Panc1 (cell line): Measurements from ENCODE around the gene IGFBP6. TPM values are rescaled to one million over a fixed set of nuclear protein-coding genes. Genes with fewer than 3 reads are reported as not detected.

Experiments
- ATAC-seq: fragments of 200-7000 bp; cut with Tn5 transposase; 2 replicates; pipeline ENCODE4 v1.9.1; 2020; ENCODE audit warnings: mild to moderate bottlenecking, moderate library complexity
- BruUV-seq: library from RNA; stranded (reverse); fragments of 400-500 nt; replicated peaks from 2 replicates; lab custom pipeline; 2021; lab: Mats Ljungman, UMichigan
- CTCF ChIA-PET: fragments of 300-600 bp; sonication (Branson Sonifier 250); formaldehyde crosslinking; loops from one replicate; lab custom pipeline; 2022; ENCODE audit warnings: antibody characterized with exemption; lab: Charles Lee
- POLR2A ChIA-PET: fragments of 300-600 bp; sonication (Branson Sonifier 250); formaldehyde crosslinking; loops from one replicate; lab custom pipeline; 2022; ENCODE audit warnings: antibody characterized with exemption; lab: Charles Lee
- DNase-seq: peaks from one replicate; pipeline ENCODE4 v3.0.0-alpha.2; 2010; ENCODE audit warnings: low read depth, low spot score
- H3K27ac ChIP-seq: 2 replicates; pipeline ENCODE4 v1.5.1; 2011; ENCODE audit warnings: mild to moderate bottlenecking, low read length, inconsistent platforms
- H3K27me3 ChIP-seq: fragments of 200-500 bp; sonication (Bioruptor generic); 2 replicates; pipeline ENCODE4 v1.6.0; 2014; ENCODE audit warnings: low read length, inconsistent platforms; ENCODE audit not compliant: control insufficient read depth, insufficient read depth
- H3K36me3 ChIP-seq: fragments of 200-500 bp; sonication (Bioruptor generic); 2 replicates; pipeline ENCODE4 v1.5.1; 2014; ENCODE audit warnings: inconsistent platforms, mild to moderate bottlenecking, low read length, moderate library complexity; ENCODE audit not compliant: control insufficient read depth, insufficient read depth
- H3K4me1 ChIP-seq: 2 replicates; pipeline ENCODE4 v1.5.1; 2011; ENCODE audit warnings: inconsistent platforms, mild to moderate bottlenecking, low read length, moderate library complexity; ENCODE audit not compliant: control insufficient read depth, insufficient read depth
- H3K4me3 ChIP-seq, 2 experiments: 2 replicates each; pipeline ENCODE4 v1.5.1; 2011 to 2012; ENCODE audit warnings: low read depth in 2 of 2, low read length in 2 of 2, mild to moderate bottlenecking in 2 of 2, inconsistent platforms in 1 of 2, moderate library complexity in 1 of 2
- H3K9me3 ChIP-seq: fragments of 200-500 bp; sonication (Bioruptor generic); 2 replicates; pipeline ENCODE4 v1.5.1; 2014; ENCODE audit warnings: low read depth, mild to moderate bottlenecking, inconsistent platforms, low read length, moderate library complexity; ENCODE audit not compliant: control insufficient read depth, insufficient read depth
- POLR2AphosphoS5 ChIP-seq: IDR thresholded peaks from 2 replicates; pipeline ENCODE4 v1.6.1; 2012; ENCODE audit warnings: mild to moderate bottlenecking, low read depth, low read length, moderate library complexity
- REST ChIP-seq, 2 experiments: IDR thresholded peaks; 2 replicates each; pipeline ENCODE4 v1.6.1; 2011 to 2012; ENCODE audit warnings: low read depth in 2 of 2, control low read depth in 1 of 2, low read length in 1 of 2, mild to moderate bottlenecking in 1 of 2, moderate library complexity in 1 of 2; ENCODE audit not compliant: insufficient read depth in 1 of 2
- SIN3A ChIP-seq: IDR thresholded peaks from 2 replicates; pipeline ENCODE4 v1.6.1; 2012; ENCODE audit warnings: low read depth, mild to moderate bottlenecking, low read length, moderate library complexity, borderline replicate concordance; ENCODE audit not compliant: insufficient read depth
- TCF7L2 ChIP-seq: IDR thresholded peaks from 2 replicates; pipeline ENCODE4 v1.6.1; 2011; ENCODE audit warnings: mild to moderate bottlenecking, low read depth, low read length, inconsistent platforms
- in situ Hi-C: cut with HindIII; loops from 2 replicates; pipeline ENCODE4 v1.10.0; 2016; ENCODE audit warnings: low sequenced_read_pairs, low pct_unique_long_range_greater_than_20kb
- intact Hi-C: fragments of 100-400 bp; cut with micrococcal nuclease; formaldehyde crosslinking; loops from one replicate; pipeline ENCODE4 v1.10.0; 2022; ENCODE audit not compliant: unreplicated experiment
- total RNA-seq: library from RNA; stranded (reverse); gene quantifications from one replicate; pipeline ENCODE4 v1.2.1, GENCODE V29; 2021; ENCODE audit not compliant: unreplicated experiment
- TF ChIP-seq, protein P1 (sequence below): fragments of 450-650 bp; IDR thresholded peaks from 2 replicates; pipeline ENCODE4 v1.5.1; 2017; ENCODE audit warnings: mild to moderate bottlenecking

The IGFBP6 gene
- total RNA-seq, 1 experiment from 2014 or later, result 4.7 TPM

DNA sequence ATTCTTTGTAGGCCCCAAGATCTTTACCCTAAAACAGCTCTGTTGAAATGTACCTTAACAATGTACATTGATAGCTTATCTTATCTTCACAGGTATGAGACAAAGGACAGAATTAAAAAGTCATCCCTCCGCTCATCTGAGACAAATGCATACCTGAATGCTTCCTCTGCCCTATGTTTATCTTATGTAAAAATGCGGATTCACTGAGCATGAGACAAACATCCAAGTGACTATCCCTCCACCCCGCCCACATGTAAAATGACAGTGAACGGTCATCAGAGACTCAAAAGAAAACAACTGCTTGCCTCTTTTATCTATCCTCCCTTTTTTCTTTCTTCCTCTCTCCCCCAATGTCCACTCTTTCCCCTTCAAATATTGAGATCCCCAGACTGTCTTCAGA is 45.9 kb downstream of the IGFBP6 start:
- CTCF ChIA-PET, result interaction anchor here (0.6 kb wide), 1 partner anchor 78 kb away, joined by 5 read pairs; no protein-coding TSS in a partner anchor

GRCh38 chr12:53145383-53146260 is 48.2 kb downstream of the IGFBP6 start:
- Histone ChIP-seq H3K27ac (no peak overlapping the region), H3K27me3 (no peaks in the 10 kb centered on the region), H3K4me1 (no peaks in the 10 kb centered on the region), H3K36me3 (no peaks in the 10 kb centered on the region), H3K4me3 (no peak overlapping the region), H3K9me3 (no peaks in the 10 kb centered on the region)
- ChIA-PET POLR2A (no interaction called here), CTCF (no interaction called here)
- no peak for TF ChIP-seq SIN3A
- TF ChIP-seq, protein P1, sequence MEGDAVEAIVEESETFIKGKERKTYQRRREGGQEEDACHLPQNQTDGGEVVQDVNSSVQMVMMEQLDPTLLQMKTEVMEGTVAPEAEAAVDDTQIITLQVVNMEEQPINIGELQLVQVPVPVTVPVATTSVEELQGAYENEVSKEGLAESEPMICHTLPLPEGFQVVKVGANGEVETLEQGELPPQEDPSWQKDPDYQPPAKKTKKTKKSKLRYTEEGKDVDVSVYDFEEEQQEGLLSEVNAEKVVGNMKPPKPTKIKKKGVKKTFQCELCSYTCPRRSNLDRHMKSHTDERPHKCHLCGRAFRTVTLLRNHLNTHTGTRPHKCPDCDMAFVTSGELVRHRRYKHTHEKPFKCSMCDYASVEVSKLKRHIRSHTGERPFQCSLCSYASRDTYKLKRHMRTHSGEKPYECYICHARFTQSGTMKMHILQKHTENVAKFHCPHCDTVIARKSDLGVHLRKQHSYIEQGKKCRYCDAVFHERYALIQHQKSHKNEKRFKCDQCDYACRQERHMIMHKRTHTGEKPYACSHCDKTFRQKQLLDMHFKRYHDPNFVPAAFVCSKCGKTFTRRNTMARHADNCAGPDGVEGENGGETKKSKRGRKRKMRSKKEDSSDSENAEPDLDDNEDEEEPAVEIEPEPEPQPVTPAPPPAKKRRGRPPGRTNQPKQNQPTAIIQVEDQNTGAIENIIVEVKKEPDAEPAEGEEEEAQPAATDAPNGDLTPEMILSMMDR, result no peak
- TF ChIP-seq POLR2AphosphoS5, result no peak
- TF ChIP-seq REST (IDR thresholded peaks at IDR 0.05; ENCODE audit: insufficient read depth in 1 of 2, low read depth in 2 of 2, low read length in 1 of 2), result no peak
- ATAC-seq, result no peak
- no TSS peak for BruUV-seq
- DNase-seq, result no peak
- in situ Hi-C loops (no loop called here), intact Hi-C loops (no loop called here)

More for the DNA sequence above, 45.9 kb downstream of the IGFBP6 start:
- POLR2A ChIA-PET, result no interaction called here
- Histone ChIP-seq H3K4me3 (no peak overlapping the region), H3K27ac (no peak overlapping the region), H3K36me3 (no peaks in the 10 kb centered on the region), H3K27me3 (no peaks in the 10 kb centered on the region), H3K9me3 (peaks cover 2% of the 10 kb centered on the region; the same call in 1 of the 2 replicates), H3K4me1 (no peaks in the 10 kb centered on the region)
- intact Hi-C loops (no loop called here), in situ Hi-C loops (no loop called here)
- no peak for TF ChIP-seq POLR2AphosphoS5
- TF ChIP-seq, protein P1, result no peak
- TF ChIP-seq SIN3A, result no peak
- TF ChIP-seq REST (IDR thresholded peaks at IDR 0.05; ENCODE audit: insufficient read depth in 1 of 2, low read depth in 2 of 2, low read length in 1 of 2), result no peak
- TF ChIP-seq TCF7L2, result no peak
- BruUV-seq, result no TSS peak
- no peak for ATAC-seq
- no peak for DNase-seq
